ENCODE measurements around the gene PFKM. TPM values are rescaled to one million over a fixed set of nuclear protein-coding genes. Genes with fewer than 3 reads are reported as not detected.

PFKM gene
- total RNA-seq, 4 donors from 2014 or later, result 55.6 to 71.3 (median 63.4) TPM

DNA sequence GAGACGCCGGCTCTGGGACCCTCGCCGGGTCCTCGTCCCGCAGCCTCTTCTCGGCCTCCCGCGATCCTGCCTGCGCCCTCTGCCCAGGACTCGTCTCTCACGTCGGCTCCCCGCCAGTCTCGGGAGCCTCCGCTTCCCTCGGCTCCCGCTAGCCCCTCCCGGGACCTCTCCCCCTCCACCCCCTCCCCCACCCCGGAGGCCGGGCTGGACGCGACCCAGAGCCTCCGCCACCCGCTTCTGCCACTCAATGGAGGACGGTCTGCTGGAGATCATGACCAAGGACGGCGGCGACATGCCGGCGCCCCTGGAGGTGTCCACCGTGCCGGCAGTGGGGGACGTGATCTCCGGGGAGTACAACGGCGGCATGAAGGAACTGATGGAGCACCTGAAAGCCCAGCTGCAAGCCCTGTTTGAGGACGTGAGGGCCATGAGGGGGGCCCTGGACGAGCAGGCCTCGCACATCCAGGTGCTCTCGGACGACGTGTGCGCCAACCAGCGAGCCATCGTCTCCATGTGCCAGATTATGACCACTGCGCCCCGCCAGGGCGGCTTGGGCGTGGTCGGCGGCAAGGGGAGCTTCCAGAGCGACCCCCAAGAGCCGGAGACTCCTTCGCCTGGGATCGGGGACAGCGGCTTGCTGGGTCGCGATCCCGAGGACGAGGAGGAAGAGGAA, 64.8 kb downstream of the PFKM start:
- no peaks in the 10 kb centered on the region for H3K36me3 ChIP-seq
- H3K4me3 ChIP-seq, result peak overlapping the region; percentile 57 to 77 (median 62)
- H3K4me1 ChIP-seq, result peaks cover 22 to 28% (median 25%) of the 10 kb centered on the region in 4 donors
- WGBS, result 4% methylated on average over 29 of the region's 61 CpGs
- no peaks in the 10 kb centered on the region for H3K9me3 ChIP-seq
- intact Hi-C loops (cut with DNase I), result no loop called here
- peak overlapping the region in 1 of 4 donors; percentile 8 for H3K27ac ChIP-seq (replicated peaks in 1 of 4)
- peak; percentile 82 for DNase-seq (ENCODE audit: extremely low spot score)
- H3K27me3 ChIP-seq, result peaks cover 0 to 70% (median 24%) of the 10 kb centered on the region in 4 donors
- no peak for TF ChIP-seq POLR2A (IDR thresholded peaks at IDR 0.05; ENCODE audit: low read depth)
- TF ChIP-seq POLR2AphosphoS5 (IDR thresholded peaks at IDR 0.05), result no peak
- TF ChIP-seq, protein P1, sequence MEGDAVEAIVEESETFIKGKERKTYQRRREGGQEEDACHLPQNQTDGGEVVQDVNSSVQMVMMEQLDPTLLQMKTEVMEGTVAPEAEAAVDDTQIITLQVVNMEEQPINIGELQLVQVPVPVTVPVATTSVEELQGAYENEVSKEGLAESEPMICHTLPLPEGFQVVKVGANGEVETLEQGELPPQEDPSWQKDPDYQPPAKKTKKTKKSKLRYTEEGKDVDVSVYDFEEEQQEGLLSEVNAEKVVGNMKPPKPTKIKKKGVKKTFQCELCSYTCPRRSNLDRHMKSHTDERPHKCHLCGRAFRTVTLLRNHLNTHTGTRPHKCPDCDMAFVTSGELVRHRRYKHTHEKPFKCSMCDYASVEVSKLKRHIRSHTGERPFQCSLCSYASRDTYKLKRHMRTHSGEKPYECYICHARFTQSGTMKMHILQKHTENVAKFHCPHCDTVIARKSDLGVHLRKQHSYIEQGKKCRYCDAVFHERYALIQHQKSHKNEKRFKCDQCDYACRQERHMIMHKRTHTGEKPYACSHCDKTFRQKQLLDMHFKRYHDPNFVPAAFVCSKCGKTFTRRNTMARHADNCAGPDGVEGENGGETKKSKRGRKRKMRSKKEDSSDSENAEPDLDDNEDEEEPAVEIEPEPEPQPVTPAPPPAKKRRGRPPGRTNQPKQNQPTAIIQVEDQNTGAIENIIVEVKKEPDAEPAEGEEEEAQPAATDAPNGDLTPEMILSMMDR (IDR thresholded peaks at IDR 0.05), result no peak
- no peak for TF ChIP-seq EP300 (IDR thresholded peaks at IDR 0.05)

DNA sequence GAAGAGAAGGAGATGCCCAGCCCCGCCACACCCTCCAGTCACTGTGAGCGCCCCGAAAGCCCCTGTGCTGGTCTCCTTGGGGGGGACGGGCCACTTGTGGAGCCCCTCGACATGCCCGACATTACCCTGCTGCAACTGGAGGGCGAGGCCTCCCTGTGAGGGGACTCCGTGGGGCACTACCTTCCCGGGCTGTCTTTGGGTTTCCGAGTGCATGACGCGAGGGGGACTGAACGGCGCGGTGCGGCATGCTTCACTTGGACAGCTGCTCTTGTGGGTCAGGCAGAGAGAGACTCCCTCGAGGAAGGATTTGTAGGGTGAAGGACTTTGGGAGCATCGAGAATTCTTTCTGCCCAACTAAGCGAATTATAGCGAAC, 65.4 kb downstream of the PFKM start:
- no peak for TF ChIP-seq POLR2A (IDR thresholded peaks at IDR 0.05; ENCODE audit: low read depth)
- TF ChIP-seq, protein P1 (IDR thresholded peaks at IDR 0.05), result no peak
- no peak for TF ChIP-seq EP300 (IDR thresholded peaks at IDR 0.05)
- TF ChIP-seq POLR2AphosphoS5 (IDR thresholded peaks at IDR 0.05), result no peak

DNA sequence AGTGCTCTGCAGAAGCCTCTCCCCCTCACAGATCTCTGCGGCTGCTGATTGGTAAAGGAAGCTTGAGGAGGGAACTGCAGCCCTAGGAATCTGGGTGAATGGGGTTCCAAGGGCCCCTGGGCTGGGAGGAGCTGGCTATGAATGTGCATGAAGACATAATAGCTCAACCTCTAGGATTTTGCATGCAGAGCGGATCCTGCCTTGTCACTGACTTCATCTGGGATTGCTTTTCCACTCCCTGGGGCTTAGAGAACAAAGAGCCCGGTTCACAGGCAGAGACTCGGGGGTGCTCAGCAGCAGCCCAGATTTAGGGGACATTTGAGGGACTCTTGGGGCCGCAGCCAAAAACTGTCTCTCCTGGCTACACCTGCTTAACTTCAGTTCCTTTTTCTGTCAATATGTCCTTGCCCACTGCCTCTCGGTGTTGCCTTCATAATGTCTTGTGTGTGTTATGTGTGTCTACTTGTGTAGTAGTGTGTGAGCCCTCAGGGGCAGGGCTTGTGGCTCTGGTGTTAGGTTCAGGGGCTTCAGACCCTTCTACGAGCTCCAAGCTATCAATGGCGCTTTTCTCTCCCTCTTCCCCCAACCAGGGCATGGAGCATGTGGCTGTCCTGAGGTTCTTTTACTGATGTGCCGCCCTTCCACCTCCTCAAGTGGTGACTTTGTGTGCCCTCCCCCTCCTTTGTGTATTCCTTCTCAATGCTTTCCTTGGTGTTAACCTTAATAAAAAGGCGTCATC, 66.2 kb downstream of the PFKM start:
- peak; percentile 91 for DNase-seq (ENCODE audit: extremely low spot score)
- Histone ChIP-seq H3K4me1 (peaks cover 22 to 28% (median 25%) of the 10 kb centered on the region in 4 donors), H3K4me3 (peak overlapping the region in 1 of 4 donors; percentile 57), H3K27me3 (peaks cover 0 to 58% (median 24%) of the 10 kb centered on the region in 4 donors), H3K9me3 (no peaks in the 10 kb centered on the region), H3K36me3 (no peaks in the 10 kb centered on the region), H3K27ac (replicated peaks in 1 of 4) (no peak overlapping the region)
- intact Hi-C loops (cut with DNase I), result no loop called here
- TF ChIP-seq POLR2A (IDR thresholded peaks at IDR 0.05; ENCODE audit: low read depth) (no peak), POLR2AphosphoS5 (IDR thresholded peaks at IDR 0.05) (no peak), EP300 (IDR thresholded peaks at IDR 0.05) (no peak)
- TF ChIP-seq, protein P1 (IDR thresholded peaks at IDR 0.05), result no peak
- WGBS, result 69% methylated on average over 10 of the region's 10 CpGs

More for the DNA sequence above, 65.4 kb downstream of the PFKM start:
- no peak overlapping the region for H3K27ac ChIP-seq (replicated peaks in 1 of 4)
- intact Hi-C loops (cut with DNase I), result no loop called here
- peak overlapping the region; percentile 57 to 77 (median 62) for H3K4me3 ChIP-seq
- peaks cover 0 to 66% (median 24%) of the 10 kb centered on the region in 4 donors for H3K27me3 ChIP-seq
- H3K4me1 ChIP-seq, result peaks cover 22 to 28% (median 25%) of the 10 kb centered on the region in 4 donors
- H3K36me3 ChIP-seq, result no peaks in the 10 kb centered on the region
- no peaks in the 10 kb centered on the region for H3K9me3 ChIP-seq
- DNase-seq (ENCODE audit: extremely low spot score), result peak; percentile 42
- WGBS, result 5% methylated on average over 14 of the region's 20 CpGs

DNA sequence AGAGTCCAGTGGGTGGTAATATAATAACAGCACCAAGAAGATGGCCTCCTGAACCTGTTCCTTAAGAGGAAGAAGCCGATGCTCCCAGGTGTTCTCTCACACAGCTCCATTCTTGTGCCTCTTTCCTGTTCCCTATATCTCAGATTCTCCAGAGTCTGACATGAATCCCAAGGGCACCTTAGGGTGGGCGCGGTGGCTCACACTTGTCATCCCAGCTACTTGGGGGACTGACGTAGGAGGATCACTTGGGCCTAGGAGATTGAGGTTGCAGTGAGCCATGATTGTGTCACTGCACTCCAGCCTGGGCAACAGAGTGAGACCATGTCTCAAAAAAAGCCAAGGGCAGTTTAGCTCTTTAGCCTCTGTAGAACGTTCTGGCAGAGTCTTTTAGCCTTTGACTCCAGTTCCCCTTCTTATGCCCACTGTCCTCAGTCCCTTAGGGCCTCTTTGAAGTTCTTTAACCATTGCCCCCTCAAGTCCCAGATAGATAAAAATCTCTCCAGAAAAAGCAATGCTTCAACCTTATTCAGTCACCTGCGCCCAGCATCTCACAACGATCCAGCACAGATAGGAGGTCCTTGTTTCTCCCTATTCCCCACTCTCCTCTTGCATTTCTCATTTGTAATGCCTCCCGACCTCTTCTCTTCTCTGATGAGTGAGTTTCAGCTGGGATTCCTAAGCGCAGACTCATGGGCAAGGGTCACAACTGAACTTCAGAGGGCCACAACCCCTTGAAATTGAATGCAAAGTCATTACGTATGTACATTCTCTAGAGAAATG, 68.9 kb downstream of the PFKM start:
- TF ChIP-seq POLR2A (IDR thresholded peaks at IDR 0.05; ENCODE audit: low read depth), result no peak
- TF ChIP-seq EP300 (IDR thresholded peaks at IDR 0.05), result no peak
- TF ChIP-seq, protein P1 (IDR thresholded peaks at IDR 0.05), result no peak
- no peak for TF ChIP-seq POLR2AphosphoS5 (IDR thresholded peaks at IDR 0.05)
- peak; percentile 72 for DNase-seq (ENCODE audit: extremely low spot score)
- Histone ChIP-seq H3K4me3 (no peak overlapping the region), H3K36me3 (no peaks in the 10 kb centered on the region), H3K27ac (replicated peaks in 1 of 4) (no peak overlapping the region), H3K9me3 (no peaks in the 10 kb centered on the region), H3K27me3 (peaks cover 0 to 37% (median 17%) of the 10 kb centered on the region in 4 donors), H3K4me1 (peaks cover 15 to 19% (median 18%) of the 10 kb centered on the region in 4 donors)
- WGBS, result 88% methylated on average over 10 of the region's 10 CpGs
- intact Hi-C loops (cut with DNase I), result no loop called here
